Measurements from ENCODE around the gene MSI2. TPM values are rescaled to one million over a fixed set of nuclear protein-coding genes. Genes with fewer than 3 reads are reported as not detected.

The MSI2 gene
- total and polyA plus RNA-seq, 2 donors (not counting 1 experiment from before 2014, with no cell fraction given): 16.1 to 196 TPM

GRCh38 chr17:57508671-57509070 lies 252.3 kb downstream of the MSI2 start:
- Histone ChIP-seq H3K4me2 (replicated peaks; ENCODE audit: low read depth, low read length, poor library complexity, severe bottlenecking) (no peak overlapping the region), H3K27ac (ENCODE audit: low read length in 2 of 2) (no peak overlapping the region), H3K36me3 (replicated peaks in 1 of 2; ENCODE audit: control extremely low read depth in 1 of 2, control insufficient read depth in 1 of 2, extremely low read depth in 1 of 2, insufficient read depth in 2 of 2, low read length in 1 of 2) (no peaks in the 10 kb centered on the region), H3K9me3 (ENCODE audit: control extremely low read depth in 1 of 3, control insufficient read depth in 2 of 3, insufficient read depth in 1 of 3, low read length in 2 of 3) (no peaks in the 10 kb centered on the region), H3K4me1 (ENCODE audit: control insufficient read depth in 2 of 2, insufficient read depth in 2 of 2, low read length in 2 of 2) (peaks cover 4 to 10% of the 10 kb centered on the region in 2 donors), H2AFZ (ENCODE audit: insufficient read depth, low read depth, low read length, poor library complexity, severe bottlenecking) (no peak overlapping the region), H3K9ac (ENCODE audit: low read length) (no peak overlapping the region), H3K79me2 (ENCODE audit: control insufficient read depth, insufficient read depth, low read length) (peaks cover 80% of the 10 kb centered on the region), H3K4me3 (ENCODE audit: control extremely low read depth in 1 of 5, extremely low read depth in 1 of 5, insufficient read depth in 1 of 5, low read depth in 2 of 5, low read length in 4 of 5) (no peak overlapping the region), H4K20me1 (ENCODE audit: control insufficient read depth, insufficient read depth, low read length, poor library complexity, severe bottlenecking) (peaks cover 12% of the 10 kb centered on the region), H3K27me3 (replicated peaks in 1 of 4; ENCODE audit: control extremely low read depth in 1 of 4, control insufficient read depth in 3 of 4, insufficient read depth in 4 of 4, low read length in 3 of 4) (no peaks in the 10 kb centered on the region)
- TF ChIP-seq EZH2 (IDR thresholded peaks at IDR 0.05; ENCODE audit: borderline replicate concordance, insufficient read depth, low read depth, low read length, poor library complexity, severe bottlenecking): no peak
- TF ChIP-seq, protein P1, sequence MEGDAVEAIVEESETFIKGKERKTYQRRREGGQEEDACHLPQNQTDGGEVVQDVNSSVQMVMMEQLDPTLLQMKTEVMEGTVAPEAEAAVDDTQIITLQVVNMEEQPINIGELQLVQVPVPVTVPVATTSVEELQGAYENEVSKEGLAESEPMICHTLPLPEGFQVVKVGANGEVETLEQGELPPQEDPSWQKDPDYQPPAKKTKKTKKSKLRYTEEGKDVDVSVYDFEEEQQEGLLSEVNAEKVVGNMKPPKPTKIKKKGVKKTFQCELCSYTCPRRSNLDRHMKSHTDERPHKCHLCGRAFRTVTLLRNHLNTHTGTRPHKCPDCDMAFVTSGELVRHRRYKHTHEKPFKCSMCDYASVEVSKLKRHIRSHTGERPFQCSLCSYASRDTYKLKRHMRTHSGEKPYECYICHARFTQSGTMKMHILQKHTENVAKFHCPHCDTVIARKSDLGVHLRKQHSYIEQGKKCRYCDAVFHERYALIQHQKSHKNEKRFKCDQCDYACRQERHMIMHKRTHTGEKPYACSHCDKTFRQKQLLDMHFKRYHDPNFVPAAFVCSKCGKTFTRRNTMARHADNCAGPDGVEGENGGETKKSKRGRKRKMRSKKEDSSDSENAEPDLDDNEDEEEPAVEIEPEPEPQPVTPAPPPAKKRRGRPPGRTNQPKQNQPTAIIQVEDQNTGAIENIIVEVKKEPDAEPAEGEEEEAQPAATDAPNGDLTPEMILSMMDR (IDR thresholded peaks at IDR 0.05): no peak
- no peak for DNase-seq
- Mint-ChIP-seq H3K4me1 (peaks cover 30% of the 10 kb centered on the region), H3K4me3 (no peak overlapping the region), H3K27me3 (no peaks in the 10 kb centered on the region), H3K27ac (no peak overlapping the region), H3K9me3 (ENCODE audit: insufficient read depth) (no peaks in the 10 kb centered on the region)
- intact Hi-C loops (cut with micrococcal nuclease): no loop called here
- WGBS (ENCODE audit: insufficient coverage): 66% methylated on average over 10 of the region's 10 CpGs
- CTCF ChIA-PET: no interaction called here
- no peak for ATAC-seq (ENCODE audit: low read depth)
- POLR2A ChIA-PET: no interaction called here

- 99% methylated on average over 13 of the region's 14 CpGs for WGBS (ENCODE audit: insufficient coverage)
- Histone ChIP-seq H3K4me3 (ENCODE audit: control extremely low read depth in 1 of 5, extremely low read depth in 1 of 5, insufficient read depth in 1 of 5, low read depth in 2 of 5, low read length in 4 of 5) (no peak overlapping the region), H3K4me2 (replicated peaks; ENCODE audit: low read depth, low read length, poor library complexity, severe bottlenecking) (no peak overlapping the region), H3K27ac (ENCODE audit: low read length in 2 of 2) (no peak overlapping the region), H3K9me3 (ENCODE audit: control extremely low read depth in 1 of 3, control insufficient read depth in 2 of 3, insufficient read depth in 1 of 3, low read length in 2 of 3) (no peaks in the 10 kb centered on the region), H3K79me2 (ENCODE audit: control insufficient read depth, insufficient read depth, low read length) (peaks cover 55% of the 10 kb centered on the region), H3K36me3 (replicated peaks in 1 of 2; ENCODE audit: control extremely low read depth in 1 of 2, control insufficient read depth in 1 of 2, extremely low read depth in 1 of 2, insufficient read depth in 2 of 2, low read length in 1 of 2) (no peaks in the 10 kb centered on the region), H3K27me3 (replicated peaks in 1 of 4; ENCODE audit: control extremely low read depth in 1 of 4, control insufficient read depth in 3 of 4, insufficient read depth in 4 of 4, low read length in 3 of 4) (no peaks in the 10 kb centered on the region), H3K4me1 (ENCODE audit: control insufficient read depth in 2 of 2, insufficient read depth in 2 of 2, low read length in 2 of 2) (peaks cover 4 to 10% of the 10 kb centered on the region in 2 donors), H4K20me1 (ENCODE audit: control insufficient read depth, insufficient read depth, low read length, poor library complexity, severe bottlenecking) (peaks cover 5% of the 10 kb centered on the region), H3K9ac (ENCODE audit: low read length) (no peak overlapping the region), H2AFZ (ENCODE audit: insufficient read depth, low read depth, low read length, poor library complexity, severe bottlenecking) (no peak overlapping the region)
- POLR2A ChIA-PET: no interaction called here
- CTCF ChIA-PET: interaction anchor here (0.6 to 2.9 kb wide), 2 partner anchors 17 to 268 kb away, joined by 3 to 12 read pairs; no protein-coding TSS in a partner anchor
- TF ChIP-seq, protein P1 (IDR thresholded peaks at IDR 0.05): no peak
- TF ChIP-seq EZH2 (IDR thresholded peaks at IDR 0.05; ENCODE audit: borderline replicate concordance, insufficient read depth, low read depth, low read length, poor library complexity, severe bottlenecking): no peak
- Mint-ChIP-seq H3K4me3 (no peak overlapping the region), H3K4me1 (peaks cover 28% of the 10 kb centered on the region), H3K27me3 (no peaks in the 10 kb centered on the region), H3K9me3 (ENCODE audit: insufficient read depth) (no peaks in the 10 kb centered on the region), H3K27ac (no peak overlapping the region)
- intact Hi-C loops (cut with micrococcal nuclease): no loop called here
- ATAC-seq (ENCODE audit: low read depth) (no peak), DNase-seq (no peak)
These were observed 255.3 kb downstream of the MSI2 start for GRCh38 chr17:57511475-57512123.

Data from B cell (primary cell).